Measurements from ENCODE around the gene ZFP3. TPM values are rescaled to one million over a fixed set of nuclear protein-coding genes. Genes with fewer than 3 reads are reported as not detected.

The ZFP3 gene
- polyA plus RNA-seq, 1 of the 3 experiments (the other 2 are of a cell fraction), result 1.5 TPM

- TF ChIP-seq RFX5 (IDR thresholded peaks at IDR 0.05; ENCODE audit: low read length) (no peak), NRF1 (IDR thresholded peaks at IDR 0.05; ENCODE audit: low read depth, low read length) (no peak), RAD21 (IDR thresholded peaks at IDR 0.05; ENCODE audit: low read length) (no peak), CTCF (IDR thresholded peaks at IDR 0.05) (no peak), REST (IDR thresholded peaks at IDR 0.05; ENCODE audit: low read depth, low read length) (no peak), NFIC (IDR thresholded peaks at IDR 0.05; ENCODE audit: borderline replicate concordance) (no peak), TEAD4 (IDR thresholded peaks at IDR 0.05; ENCODE audit: borderline replicate concordance, insufficient read depth) (no peak), YY1 (IDR thresholded peaks at IDR 0.05; ENCODE audit: low read depth) (no peak), TCF12 (IDR thresholded peaks at IDR 0.05) (no peak), JUND (IDR thresholded peaks at IDR 0.05) (no peak), USF2 (IDR thresholded peaks at IDR 0.05; ENCODE audit: borderline replicate concordance, low read depth, low read length) (no peak), USF1 (IDR thresholded peaks at IDR 0.05; ENCODE audit: borderline replicate concordance, low read depth) (no peak), CHD2 (IDR thresholded peaks at IDR 0.05; ENCODE audit: low read length, partially characterized antibody) (no peak), TAF1 (IDR thresholded peaks at IDR 0.05; ENCODE audit: borderline replicate concordance, low read depth, low read length) (no peak), POLR2AphosphoS5 (IDR thresholded peaks at IDR 0.05; ENCODE audit: low read depth, low read length) (no peak), MAX (IDR thresholded peaks at IDR 0.05; ENCODE audit: low read depth) (no peak), IRF3 (IDR thresholded peaks at IDR 0.05; ENCODE audit: low read depth, low read length) (no peak), MEF2A (IDR thresholded peaks at IDR 0.05; ENCODE audit: borderline replicate concordance, low read depth) (no peak)
- ChIA-PET CTCF (interaction anchor here (1.2 to 1.8 kb wide), 3 partner anchors 12 to 63 kb away, joined by 3 to 12 read pairs (median 4); partner anchors contain the start of gene CAMTA2), POLR2A (no interaction called here)
- H3K4me3 ChIP-seq (ENCODE audit: low read depth in 2 of 2, low read length in 1 of 2), result no peak overlapping the region
- H3K9me3 ChIP-seq, result no peaks in the 10 kb centered on the region
- no peaks in the 10 kb centered on the region for H3K27me3 ChIP-seq (ENCODE audit: insufficient read depth)
- H3F3A ChIP-seq (replicated peaks; ENCODE audit: insufficient read depth), result no peaks in the 10 kb centered on the region
- H2AFZ ChIP-seq (ENCODE audit: low read depth), result no peak overlapping the region
- H3K9me2 ChIP-seq, result no peaks in the 10 kb centered on the region
- H3K36me3 ChIP-seq (replicated peaks in 1 of 2; ENCODE audit: control insufficient read depth in 1 of 2, insufficient read depth in 2 of 2, low read length in 1 of 2), result no peaks in the 10 kb centered on the region
- no peak overlapping the region for H3K27ac ChIP-seq (ENCODE audit: low read depth in 2 of 2, low read length in 1 of 2)
- no peaks in the 10 kb centered on the region for H3K79me2 ChIP-seq (ENCODE audit: insufficient read depth)
- H3K4me1 ChIP-seq (ENCODE audit: control insufficient read depth in 1 of 2, insufficient read depth in 2 of 2, low read depth in 1 of 2, low read length in 1 of 2), result peaks cover 0 to 2% of the 10 kb centered on the region in 2 experiments; a peak in 1 of 4 replicates
- no peaks in the 10 kb centered on the region for H4K20me1 ChIP-seq (ENCODE audit: insufficient read depth)
- no peak for DNase-seq
- H3K4me2 ChIP-seq, result no peak overlapping the region
- 81% methylated on average over 9 of the region's 9 CpGs for WGBS (ENCODE audit: low lambda C conversion rate)
- H3K9ac ChIP-seq, result no peak overlapping the region
These were observed 28.0 kb upstream of the ZFP3 start for GRCh38 chr17:5050278-5050677.
